PC-3 (cell line): ENCODE data around the gene USP32. TPM values are rescaled to one million over a fixed set of nuclear protein-coding genes. Genes with fewer than 3 reads are reported as not detected.

ENCODE experiments used
- ATAC-seq: fragments of 200-7000 bp; cut with Tn5 transposase; 2 replicates; pipeline ENCODE4 v1.9.1; 2020; ENCODE audit warnings: mild to moderate bottlenecking, moderate library complexity
- BruUV-seq: library from RNA; stranded (reverse); fragments of 400-500 nt; replicated peaks from 2 replicates; lab custom pipeline; 2021; lab: Mats Ljungman, UMichigan
- CTCF ChIA-PET: fragments of 300-600 bp; sonication (Branson Sonifier 250); formaldehyde crosslinking; loops from one replicate; lab custom pipeline; 2022; ENCODE audit warnings: antibody characterized with exemption; lab: Charles Lee
- POLR2A ChIA-PET: fragments of 300-600 bp; sonication (Branson Sonifier 250); formaldehyde crosslinking; loops from one replicate; lab custom pipeline; 2022; ENCODE audit warnings: antibody characterized with exemption; ENCODE audit not compliant: unreplicated experiment; lab: Charles Lee
- DNase-seq: peaks from one replicate; pipeline ENCODE4 v3.0.0-alpha.2; 2015
- H2AFZ ChIP-seq: fragments of 300-600 bp; sonication (generic); 2 replicates; pipeline ENCODE4 v1.6.0; 2016; ENCODE audit warnings: antibody characterized with exemption, low read length
- H3F3A ChIP-seq: fragments of 300-600 bp; sonication (generic); one replicate; pipeline ENCODE4 v1.6.0; 2017; ENCODE audit warnings: antibody characterized with exemption, low read length, control low read depth, mild to moderate bottlenecking; ENCODE audit not compliant: unreplicated experiment
- H3K27ac ChIP-seq: fragments of 300-600 bp; sonication (generic); 2 replicates; pipeline ENCODE4 v1.5.1; 2016; ENCODE audit warnings: mild to moderate bottlenecking, low read length
- H3K27me3 ChIP-seq: fragments of 300-600 bp; sonication (generic); 2 replicates; pipeline ENCODE4 v1.6.1; 2016; ENCODE audit warnings: low read length, mixed read lengths
- H3K36me3 ChIP-seq: fragments of 300-600 bp; sonication (generic); 2 replicates; pipeline ENCODE4 v1.6.1; 2016; ENCODE audit warnings: low read depth, mixed run types, low read length, mixed read lengths
- H3K4me1 ChIP-seq: fragments of 300-600 bp; sonication (generic); 2 replicates; pipeline ENCODE4 v1.5.1; 2016; ENCODE audit warnings: low read length; ENCODE audit not compliant: insufficient read depth
- H3K4me2 ChIP-seq: fragments of 300-600 bp; sonication (generic); 2 replicates; pipeline ENCODE4 v1.6.0; 2016; ENCODE audit warnings: low read length
- H3K4me3 ChIP-seq: fragments of 300-600 bp; sonication (generic); 2 replicates; pipeline ENCODE4 v1.5.1; 2016; ENCODE audit warnings: mild to moderate bottlenecking, low read length, mixed read lengths
- H3K79me2 ChIP-seq: fragments of 300-600 bp; sonication (generic); 2 replicates; pipeline ENCODE4 v1.6.1; 2017; ENCODE audit warnings: low read length, mixed read lengths
- H3K9ac ChIP-seq: fragments of 300-600 bp; sonication (generic); 2 replicates; pipeline ENCODE4 v1.6.0; 2016; ENCODE audit warnings: mild to moderate bottlenecking, low read length
- H3K9me2 ChIP-seq: fragments of 300-600 bp; sonication (generic); replicated peaks from 2 replicates; pipeline ENCODE4 v1.6.1; 2016; ENCODE audit warnings: mixed run types, low read length, mixed read lengths
- H3K9me3 ChIP-seq: fragments of 300-600 bp; sonication (generic); 2 replicates; pipeline ENCODE4 v1.6.1; 2016; ENCODE audit warnings: low read length, mixed read lengths
- H4K20me1 ChIP-seq: fragments of 300-600 bp; sonication (generic); 2 replicates; pipeline ENCODE4 v1.6.1; 2016; ENCODE audit warnings: low read length, mixed read lengths
- CTCF ChIP-seq: fragments of 300-600 bp; sonication (generic); conservative IDR thresholded peaks from 2 replicates; pipeline ENCODE4 v1.5.1; 2017; ENCODE audit warnings: antibody characterized with exemption, low read depth, mild to moderate bottlenecking, low read length
- EZH2 ChIP-seq: fragments of 300-600 bp; sonication (generic); IDR thresholded peaks from one replicate; pipeline ENCODE4 v1.6.1; 2017; ENCODE audit warnings: antibody characterized with exemption, mild to moderate bottlenecking, low read length; ENCODE audit not compliant: unreplicated experiment
- EZH2phosphoT487 ChIP-seq: fragments of 300-600 bp; sonication (generic); IDR thresholded peaks from 2 replicates; pipeline ENCODE4 v1.6.1; 2018; ENCODE audit warnings: mild to moderate bottlenecking, antibody characterized with exemption, low read length, borderline replicate concordance
- intact Hi-C: fragments of 100-400 bp; cut with micrococcal nuclease; formaldehyde crosslinking; loops from 2 replicates; pipeline ENCODE4 v1.9.0; 2023
- total RNA-seq: library from RNA; depleted of rRNA; stranded (reverse); fragments of >200 nt; gene quantifications from 2 replicates; pipeline ENCODE4 v1.2.3, GENCODE V29; 2014

The USP32 gene
- total RNA-seq, 1 experiment from 2014 or later: 34.1 TPM

DNA sequence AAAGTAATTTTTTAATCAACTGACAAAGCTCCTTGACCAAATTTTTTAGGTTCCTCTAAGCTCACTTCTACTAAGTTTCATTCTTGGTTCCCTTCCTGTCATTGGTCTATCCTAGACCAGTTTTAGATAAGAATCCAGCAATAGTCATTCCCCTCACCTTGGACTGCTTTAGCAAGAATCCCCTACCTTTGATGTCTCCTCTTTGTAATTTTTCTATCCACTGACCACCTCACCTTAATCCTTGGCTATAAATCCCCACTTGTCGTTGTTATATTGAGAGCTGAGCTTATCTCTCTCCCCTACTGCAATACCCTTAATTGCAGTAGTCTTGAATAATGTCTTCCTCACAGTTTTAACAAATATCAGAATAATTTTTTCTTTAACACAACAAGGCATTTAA, 107.2 kb downstream of the USP32 start:
- TF ChIP-seq EZH2phosphoT487 (no peak), CTCF (no peak), EZH2 (no peak)

DNA sequence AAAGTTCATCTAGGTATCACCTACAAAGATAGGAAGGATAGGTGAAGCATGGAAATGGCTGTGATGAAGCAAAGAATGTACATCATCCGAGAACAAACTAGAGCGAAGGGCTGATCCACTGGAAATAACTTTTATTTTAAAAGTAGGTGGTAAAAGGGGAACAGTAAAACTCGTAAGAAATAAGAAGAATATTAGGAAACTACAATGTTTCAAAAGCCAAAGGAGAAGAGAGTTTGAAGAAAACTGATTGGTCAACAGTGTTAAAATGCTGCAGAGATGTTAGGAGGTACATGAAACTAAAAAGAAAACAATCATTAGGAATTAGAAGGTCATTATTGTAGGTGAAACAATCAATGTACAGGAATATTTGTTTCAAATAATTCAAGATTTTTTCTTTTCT, 108.1 kb downstream of the USP32 start:
- H3K36me3 ChIP-seq: no peaks in the 10 kb centered on the region
- H3F3A ChIP-seq: no peaks in the 10 kb centered on the region
- no peaks in the 10 kb centered on the region for H3K27me3 ChIP-seq
- no peak overlapping the region for H3K9ac ChIP-seq
- no peak overlapping the region for H3K27ac ChIP-seq
- no peaks in the 10 kb centered on the region for H3K9me2 ChIP-seq
- ATAC-seq: no peak
- H4K20me1 ChIP-seq: no peaks in the 10 kb centered on the region
- intact Hi-C loops: no loop called here
- no peak overlapping the region for H3K4me3 ChIP-seq
- no peaks in the 10 kb centered on the region for H3K9me3 ChIP-seq
- TF ChIP-seq CTCF: no peak
- no peak for TF ChIP-seq EZH2
- TF ChIP-seq EZH2phosphoT487: no peak
- no peak overlapping the region for H2AFZ ChIP-seq
- no peak for DNase-seq
- no peaks in the 10 kb centered on the region for H3K79me2 ChIP-seq
- CTCF ChIA-PET: no interaction called here
- H3K4me1 ChIP-seq: no peaks in the 10 kb centered on the region
- POLR2A ChIA-PET: no interaction called here
- H3K4me2 ChIP-seq: no peak overlapping the region
- BruUV-seq: no TSS peak

More for the DNA sequence above, 107.2 kb downstream of the USP32 start:
- H3K9me2 ChIP-seq: no peaks in the 10 kb centered on the region
- POLR2A ChIA-PET: no interaction called here
- no TSS peak for BruUV-seq
- no peaks in the 10 kb centered on the region for H3K9me3 ChIP-seq
- CTCF ChIA-PET: no interaction called here
- no peak overlapping the region for H3K27ac ChIP-seq
- H3K4me2 ChIP-seq: no peak overlapping the region
- no peak for ATAC-seq
- no peak for DNase-seq
- no peaks in the 10 kb centered on the region for H3F3A ChIP-seq
- no peak overlapping the region for H3K9ac ChIP-seq
- no peaks in the 10 kb centered on the region for H3K4me1 ChIP-seq
- H3K36me3 ChIP-seq: no peaks in the 10 kb centered on the region
- H3K79me2 ChIP-seq: no peaks in the 10 kb centered on the region
- H2AFZ ChIP-seq: no peak overlapping the region
- H3K27me3 ChIP-seq: no peaks in the 10 kb centered on the region
- H4K20me1 ChIP-seq: no peaks in the 10 kb centered on the region
- intact Hi-C loops: no loop called here
- no peak overlapping the region for H3K4me3 ChIP-seq

DNA sequence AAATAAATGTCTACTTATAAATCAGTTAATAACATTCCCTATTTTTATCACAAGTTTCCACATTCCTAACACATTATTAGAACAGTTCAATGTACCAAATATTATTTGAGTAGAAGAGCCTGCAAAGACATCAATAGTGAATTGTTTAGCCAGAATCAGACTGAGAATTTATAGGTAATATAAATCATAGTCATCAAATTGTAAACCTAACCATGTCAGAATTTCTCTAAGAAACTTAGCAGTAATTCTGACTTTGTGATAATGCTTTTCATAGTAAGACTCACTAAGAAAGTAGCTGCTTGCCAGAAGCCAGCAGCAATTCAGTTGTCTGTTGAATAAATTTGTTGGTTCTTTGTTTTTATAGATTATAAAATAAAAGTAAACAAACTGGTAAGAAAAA, 111.3 kb downstream of the USP32 start:
- Histone ChIP-seq H4K20me1 (0 out of 2 replicates have a peak, but pooled peaks cover 3% of the 10 kb centered on the region), H3K4me2 (no peak overlapping the region), H3K27me3 (no peaks in the 10 kb centered on the region), H3K4me1 (no peaks in the 10 kb centered on the region), H3F3A (no peaks in the 10 kb centered on the region), H3K9ac (no peak overlapping the region), H3K9me3 (no peaks in the 10 kb centered on the region), H3K79me2 (no peaks in the 10 kb centered on the region), H3K36me3 (no peaks in the 10 kb centered on the region), H3K4me3 (no peak overlapping the region), H2AFZ (no peak overlapping the region), H3K27ac (no peak overlapping the region), H3K9me2 (no peaks in the 10 kb centered on the region)
- DNase-seq (no peak), ATAC-seq (peak; percentile 71)
- POLR2A ChIA-PET: no interaction called here
- TF ChIP-seq EZH2phosphoT487: no peak
- no peak for TF ChIP-seq CTCF
- intact Hi-C loops: no loop called here
- CTCF ChIA-PET: no interaction called here
- BruUV-seq: no TSS peak
